ENCODE data around the gene NCKAP5. TPM values are rescaled to one million over a fixed set of nuclear protein-coding genes. Genes with fewer than 3 reads are reported as not detected.

Gene NCKAP5
- total and polyA plus RNA-seq, 2 of the 8 experiments (the other 6 are each of a cell fraction or from before 2014, with no cell fraction given) = 0.27 to 0.86 TPM

DNA sequence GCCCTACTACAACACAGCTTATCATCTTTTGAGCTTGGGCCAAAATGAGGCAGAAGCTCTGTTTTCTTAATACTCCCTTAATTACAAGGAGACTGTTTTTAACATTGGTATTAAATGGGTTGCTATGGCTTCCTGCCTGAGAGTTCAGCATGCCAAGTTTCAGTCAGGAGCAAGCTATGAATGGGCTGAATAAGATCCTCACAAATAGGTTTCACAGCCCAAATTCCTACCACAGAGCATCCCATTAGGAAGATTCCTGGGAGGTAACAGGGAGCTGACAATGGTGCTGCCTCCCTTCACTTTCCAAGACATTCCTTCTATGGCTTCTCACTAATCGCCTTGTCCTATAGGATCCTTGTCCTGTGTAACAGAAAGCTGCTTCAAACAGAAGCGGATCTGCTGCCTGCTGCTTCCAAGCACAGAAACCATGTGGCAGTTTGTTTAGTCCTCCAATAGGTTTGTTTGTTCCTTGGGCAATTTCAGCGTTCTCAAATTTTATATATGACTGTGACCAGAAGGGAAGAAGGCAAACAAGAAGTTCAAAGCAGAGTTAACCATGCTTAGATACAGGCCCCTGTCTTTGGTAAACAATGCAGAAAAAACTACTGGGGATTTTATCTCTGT lies 70.9 kb downstream of the NCKAP5 start:
- Histone ChIP-seq H3K27ac (ENCODE audit: low read depth, low read length) (no peak overlapping the region), H4K8ac (ENCODE audit: extremely low read depth, insufficient read depth, low read length) (no peak overlapping the region), H2BK120ac (replicated peaks; ENCODE audit: low read depth, low read length) (no peak overlapping the region), H2BK20ac (ENCODE audit: low read length) (no peak overlapping the region), H3K36me3 (ENCODE audit: control insufficient read depth in 2 of 4, insufficient read depth in 4 of 4, low read length in 3 of 4) (no peaks in the 10 kb centered on the region), H2BK15ac (ENCODE audit: low read length) (no peak overlapping the region), H3K23ac (ENCODE audit: insufficient read length) (no peak overlapping the region), H2AK5ac (ENCODE audit: low read depth, low read length) (no peak overlapping the region), H3K27me3 (replicated peaks in 1 of 4; ENCODE audit: control insufficient read depth in 3 of 4, extremely low read depth in 1 of 4, insufficient read depth in 3 of 4, low read length in 3 of 4) (no peaks in the 10 kb centered on the region), H3K4ac (replicated peaks; ENCODE audit: insufficient read length, low read depth, low read length) (no peak overlapping the region), H2BK12ac (ENCODE audit: low read depth, low read length) (no peak overlapping the region), H3K14ac (ENCODE audit: insufficient read length) (no peak overlapping the region), H3K4me3 (ENCODE audit: extremely low read depth in 1 of 4, insufficient read depth in 2 of 4, low read depth in 3 of 4, low read length in 4 of 4) (no peak overlapping the region), H3K56ac (replicated peaks; ENCODE audit: insufficient read length, low read depth, low read length) (no peak overlapping the region), H3K4me1 (replicated peaks in 1 of 4; ENCODE audit: control insufficient read depth in 3 of 4, insufficient read depth in 4 of 4, low read length in 3 of 4) (peaks cover 0 to 9% (median 0%) of the 10 kb centered on the region in 4 experiments; a peak in 3 of 7 replicates), H3K4me2 (ENCODE audit: insufficient read depth in 1 of 2, low read depth in 2 of 2, low read length in 2 of 2) (no peak overlapping the region), H3K18ac (ENCODE audit: extremely low read depth, low read length) (no peak overlapping the region), H3K9ac (replicated peaks in 1 of 4; ENCODE audit: extremely low read depth in 1 of 4, low read depth in 3 of 4, low read length in 3 of 4) (no peak overlapping the region), H2AFZ (ENCODE audit: low read length) (no peak overlapping the region; the same call in 1 of the 2 replicates), H4K20me1 (replicated peaks in 1 of 2; ENCODE audit: control insufficient read depth in 1 of 2, insufficient read depth in 2 of 2, low read length in 2 of 2) (no peaks in the 10 kb centered on the region), H4K91ac (replicated peaks; ENCODE audit: insufficient read length, low read length) (no peak overlapping the region), H3K23me2 (ENCODE audit: low read depth, low read length) (no peaks in the 10 kb centered on the region), H3K79me1 (ENCODE audit: low read depth, low read length) (no peaks in the 10 kb centered on the region), H4K5ac (ENCODE audit: insufficient read length, low read depth, low read length) (no peak overlapping the region), H2BK5ac (ENCODE audit: low read depth, low read length) (no peak overlapping the region), H3K79me2 (ENCODE audit: control insufficient read depth in 1 of 2, insufficient read depth in 2 of 2, low read length in 2 of 2) (no peaks in the 10 kb centered on the region), H3K9me3 (ENCODE audit: insufficient read depth in 2 of 2, low read depth in 1 of 2, low read length in 1 of 2) (no peaks in the 10 kb centered on the region)
- FAIRE-seq = peak; percentile 86
- ChIA-PET POLR2A (ENCODE audit: partially characterized antibody) (no interaction called here), CTCF (ENCODE audit: partially characterized antibody) (interaction anchor here (0.7 to 1.0 kb wide), 3 partner anchors 11 to 86 kb away, joined by 3 read pairs; no protein-coding TSS in a partner anchor)
- 64% methylated on average over 3 of the region's 3 CpGs; no CpG with 5 or more reads in 1 of the 2 experiments for WGBS, 2 experiments (ENCODE audit: extremely low coverage in 1 of 2, insufficient coverage in 1 of 2, insufficient read length in 1 of 2, insufficient replicate concordance in 2 of 2, low coverage in 1 of 2, low lambda C conversion rate in 2 of 2, missing lambda C conversion rate in 1 of 2)
- TF ChIP-seq TEAD4 (IDR thresholded peaks at IDR 0.05; ENCODE audit: low read depth, low read length) = 0 out of 2 replicates have a peak, but pooled peaks have one; percentile 46
- no peak for TF ChIP-seq MAFK (IDR thresholded peaks at IDR 0.05; ENCODE audit: low read depth, low read length)
- TF ChIP-seq, protein P1, sequence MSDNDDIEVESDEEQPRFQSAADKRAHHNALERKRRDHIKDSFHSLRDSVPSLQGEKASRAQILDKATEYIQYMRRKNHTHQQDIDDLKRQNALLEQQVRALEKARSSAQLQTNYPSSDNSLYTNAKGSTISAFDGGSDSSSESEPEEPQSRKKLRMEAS (IDR thresholded peaks at IDR 0.05) = peak; percentile 61; the same call in 1 of the 2 replicates
- peak in 1 of 2 experiments; percentile 43 for DNase-seq (ENCODE audit: low read depth in 1 of 2, low spot score in 2 of 2)
